Measurements from ENCODE around the gene PAGE4.
A peak's percentile ranks its signal among the peaks of the same experiment; 100 is the strongest.

PAGE4 gene

DNA sequence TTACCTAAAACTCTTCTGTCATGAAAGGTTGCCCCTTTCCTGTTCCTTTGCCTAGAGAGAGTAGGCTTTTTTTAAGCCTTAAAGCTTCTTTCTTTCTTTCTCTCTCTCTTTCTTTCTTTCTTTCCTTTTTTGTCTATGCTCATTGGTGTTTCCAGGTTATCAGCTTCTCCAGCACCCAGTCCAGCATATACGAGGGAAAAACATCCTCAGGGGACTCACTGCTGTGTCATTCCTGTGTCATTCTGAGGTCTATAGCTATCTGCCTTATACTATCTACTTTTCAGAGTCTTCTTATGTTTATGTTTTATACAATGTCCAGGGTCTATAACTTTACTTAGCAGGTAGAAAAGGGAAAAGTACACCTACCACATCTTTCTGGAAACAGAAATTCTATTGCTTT is 39.6 kb downstream of the PAGE4 start:
- no peak for DNase-seq (ENCODE audit: low read depth in 2 of 2, low spot score in 1 of 2)

DNA sequence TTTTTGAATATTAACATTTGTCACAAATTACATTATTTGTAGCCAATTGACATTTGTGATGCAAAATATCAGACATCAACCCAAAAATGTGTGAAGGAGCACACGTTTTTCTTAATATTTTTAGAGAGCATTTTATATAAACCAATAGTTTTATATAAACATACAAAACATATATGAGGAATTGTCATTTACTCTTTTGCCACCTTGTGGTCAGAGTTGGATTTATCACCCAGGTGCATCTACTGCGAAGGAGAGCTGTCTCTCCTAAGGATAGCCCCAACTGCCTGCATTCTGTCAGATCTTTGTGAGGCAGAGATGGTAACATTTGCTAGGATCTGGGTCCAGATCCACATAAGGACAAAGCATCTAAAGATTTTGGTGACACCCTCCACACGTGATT is 47.6 kb downstream of the PAGE4 start:
- no peak for DNase-seq (ENCODE audit: low read depth in 2 of 2, low spot score in 1 of 2)

DNA sequence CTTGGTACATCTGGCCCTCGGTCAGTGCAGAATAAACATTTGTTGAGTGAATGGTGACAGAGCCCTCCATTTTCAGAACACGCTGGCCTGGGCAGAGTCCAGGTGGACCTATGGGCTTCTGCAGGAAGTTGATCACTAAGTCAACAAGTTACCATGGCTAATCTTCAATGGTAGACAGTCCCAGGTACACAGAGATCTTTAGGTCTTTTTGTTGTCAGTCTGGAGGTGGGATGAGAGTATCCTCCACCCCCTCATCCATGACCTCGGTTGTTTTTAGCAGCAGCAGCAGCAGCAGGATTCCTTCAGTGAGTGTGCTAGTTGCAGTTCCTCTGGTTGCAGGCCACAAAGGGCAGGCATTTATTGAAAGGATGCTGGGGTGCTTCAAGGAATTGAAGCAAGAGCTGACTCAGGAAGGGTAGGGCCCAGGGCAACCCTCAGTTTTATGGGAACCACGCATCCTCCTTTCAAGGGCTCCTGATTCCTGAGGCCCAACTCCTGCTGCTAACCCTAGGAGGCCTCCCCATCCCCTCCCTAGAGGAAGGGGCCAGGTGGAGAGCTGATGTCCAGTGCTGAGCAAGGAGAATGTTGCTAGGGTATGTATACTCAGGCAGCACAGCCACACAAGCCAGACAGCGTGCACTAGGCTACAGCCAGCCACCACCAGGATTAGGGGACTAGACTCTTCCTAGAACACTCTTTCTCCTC is 48.4 kb downstream of the PAGE4 start:
- no peak for DNase-seq (ENCODE audit: low read depth in 2 of 2, low spot score in 1 of 2)

DNA sequence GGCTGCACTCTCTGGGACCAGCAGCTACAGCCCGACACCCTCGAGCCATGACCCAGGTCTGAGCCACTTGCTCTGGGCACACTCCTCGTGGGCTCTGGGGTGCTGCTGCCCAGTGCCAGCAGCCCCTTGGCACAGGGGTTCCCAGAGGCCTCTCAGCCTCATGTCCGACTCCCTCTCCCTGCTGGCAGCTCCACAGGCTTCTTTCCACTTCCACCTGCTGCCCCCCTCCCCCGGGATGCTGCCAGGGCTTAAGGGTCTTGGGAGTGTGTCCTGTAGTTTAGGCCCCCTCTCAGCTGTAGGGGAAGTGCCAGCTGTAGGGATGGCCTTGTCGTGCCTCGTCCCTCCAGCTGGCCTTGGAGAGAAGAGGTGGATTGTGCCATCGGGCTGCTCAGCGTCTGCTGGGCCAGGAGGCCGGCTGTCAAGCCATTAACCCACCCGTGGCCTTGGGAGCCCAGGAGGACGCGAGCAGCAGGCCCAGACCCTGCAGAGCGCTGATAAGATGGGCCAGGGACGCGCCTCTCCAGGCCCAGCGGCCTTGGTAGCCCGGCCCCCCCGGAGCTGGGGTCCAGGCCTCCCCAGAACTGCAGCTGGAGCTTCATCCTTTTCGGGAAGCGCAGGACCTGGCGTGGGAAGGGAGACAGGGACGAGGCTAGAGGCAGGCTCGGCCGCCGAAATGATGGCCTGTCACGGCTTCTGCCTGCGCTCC is 49.2 kb downstream of the PAGE4 start:
- no peak for DNase-seq (ENCODE audit: low read depth in 2 of 2, low spot score in 1 of 2)

DNA sequence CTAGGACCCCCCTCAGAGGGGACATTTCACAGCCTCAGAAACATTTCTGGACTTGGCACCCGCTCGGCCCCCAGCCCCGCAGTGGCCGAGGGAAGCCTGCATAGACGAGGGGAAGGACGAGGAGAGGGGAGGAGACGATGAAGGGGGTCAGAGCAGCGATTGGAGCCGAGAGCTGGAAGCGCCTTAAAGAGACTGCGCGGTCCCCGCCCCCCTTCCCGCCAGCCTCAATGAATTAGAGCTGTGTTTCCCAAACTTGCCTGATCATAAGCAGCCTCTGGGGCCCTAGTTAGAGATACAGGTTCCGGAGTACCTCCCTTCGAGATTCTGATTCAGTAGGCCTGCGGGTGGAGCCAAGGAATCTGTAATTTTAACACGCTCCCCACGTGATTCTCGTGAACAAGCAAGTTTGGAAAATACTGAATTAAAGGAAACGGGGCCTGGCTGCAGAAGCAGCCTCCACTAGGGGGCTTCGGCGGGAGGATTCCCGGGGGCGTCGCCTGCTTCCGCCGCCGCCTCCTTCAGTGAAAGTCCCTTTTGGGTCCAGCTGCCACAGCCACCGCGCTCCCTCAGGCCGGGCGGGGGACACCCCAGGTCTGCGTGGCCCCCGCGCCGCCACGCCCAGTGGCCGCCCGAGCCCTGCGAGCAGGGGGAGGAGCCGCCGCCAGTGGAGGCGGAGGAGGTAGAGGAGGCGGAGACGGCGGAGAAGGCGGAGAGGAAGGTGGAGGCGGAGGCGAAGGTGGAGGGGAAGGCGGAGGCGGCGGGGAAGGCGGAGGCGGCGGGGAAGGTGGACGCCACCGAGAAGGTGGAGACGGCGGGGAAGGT is 49.9 kb downstream of the PAGE4 start, which contains the start of gene USP27X:
Gene USP27X (plus strand): TSS at position 651 of the 822 bp plus-strand sequence. CDS start 824 bp downstream, outside the sequence.
- DNase-seq (ENCODE audit: low read depth in 2 of 2, low spot score in 1 of 2), result peak; percentile 34 to 66

DNA sequence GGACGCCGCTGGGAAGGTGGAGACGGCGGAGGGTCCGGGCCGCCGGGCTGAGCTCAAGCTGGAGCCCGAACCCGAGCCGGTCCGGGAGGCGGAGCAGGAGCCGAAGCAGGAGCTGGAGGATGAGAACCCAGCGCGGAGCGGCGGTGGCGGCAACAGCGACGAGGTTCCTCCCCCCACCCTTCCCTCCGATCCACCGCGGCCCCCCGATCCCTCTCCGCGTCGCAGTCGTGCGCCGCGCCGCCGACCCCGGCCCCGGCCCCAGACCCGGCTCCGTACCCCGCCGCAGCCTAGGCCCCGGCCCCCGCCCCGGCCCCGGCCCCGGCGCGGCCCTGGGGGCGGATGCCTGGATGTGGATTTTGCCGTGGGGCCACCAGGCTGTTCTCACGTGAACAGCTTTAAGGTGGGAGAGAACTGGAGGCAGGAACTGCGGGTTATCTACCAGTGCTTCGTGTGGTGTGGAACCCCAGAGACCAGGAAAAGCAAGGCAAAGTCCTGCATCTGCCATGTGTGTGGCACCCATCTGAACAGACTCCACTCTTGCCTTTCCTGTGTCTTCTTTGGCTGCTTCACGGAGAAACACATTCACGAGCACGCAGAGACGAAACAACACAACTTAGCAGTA is 50.7 kb downstream of the PAGE4 start:
- DNase-seq (ENCODE audit: low read depth in 2 of 2, low spot score in 1 of 2), result no peak

DNA sequence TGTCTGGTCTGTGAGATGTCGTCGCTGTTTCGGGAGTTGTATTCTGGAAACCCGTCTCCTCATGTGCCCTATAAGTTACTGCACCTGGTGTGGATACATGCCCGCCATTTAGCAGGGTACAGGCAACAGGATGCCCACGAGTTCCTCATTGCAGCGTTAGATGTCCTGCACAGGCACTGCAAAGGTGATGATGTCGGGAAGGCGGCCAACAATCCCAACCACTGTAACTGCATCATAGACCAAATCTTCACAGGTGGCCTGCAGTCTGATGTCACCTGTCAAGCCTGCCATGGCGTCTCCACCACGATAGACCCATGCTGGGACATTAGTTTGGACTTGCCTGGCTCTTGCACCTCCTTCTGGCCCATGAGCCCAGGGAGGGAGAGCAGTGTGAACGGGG is 51.6 kb downstream of the PAGE4 start:
- DNase-seq (ENCODE audit: low read depth in 2 of 2, low spot score in 1 of 2), result no peak
